ENCODE results near the gene ZNF518A. TPM values are rescaled to one million over a fixed set of nuclear protein-coding genes. Genes with fewer than 3 reads are reported as not detected.

The ZNF518A gene
- total and polyA plus RNA-seq, 9 of the 15 experiments (the other 6 are each of a cell fraction or from before 2014, with no cell fraction given): 6.3 to 30.0 (median 17.4) TPM

DNA sequence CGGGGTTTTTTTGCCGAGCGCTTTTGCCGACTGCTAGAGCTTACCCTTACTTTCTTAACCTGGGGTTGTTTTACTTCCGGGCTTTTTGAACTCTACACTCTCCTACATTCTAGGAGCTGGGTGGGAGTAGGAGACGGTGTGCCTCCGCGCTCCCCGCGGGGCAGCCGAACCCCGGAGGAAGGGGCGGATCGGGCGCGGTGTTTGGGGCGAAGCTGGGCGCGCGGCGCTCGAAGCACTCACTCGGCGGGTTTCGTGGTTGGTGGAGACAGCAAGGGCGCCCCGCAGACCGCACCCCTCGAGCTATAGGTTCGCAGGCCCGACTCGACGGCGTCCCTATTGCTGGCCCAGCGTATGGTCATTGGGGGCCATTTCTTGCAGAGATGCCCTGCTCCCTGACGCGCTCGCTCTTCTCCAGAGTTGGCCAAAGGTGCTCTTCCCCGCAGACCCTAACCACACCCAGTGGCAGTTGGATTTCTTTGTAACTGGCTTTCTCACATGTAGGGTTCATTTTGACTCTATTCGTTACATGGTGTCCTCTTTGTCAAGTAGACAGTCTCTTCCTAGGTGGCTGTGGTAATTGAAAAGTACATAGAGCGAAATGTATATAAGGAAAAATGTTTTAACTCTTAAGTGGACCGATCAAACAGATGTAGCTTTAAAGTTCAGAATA, 364 bp downstream of the ZNF518A start (continued):
- TF ChIP-seq, protein P1, sequence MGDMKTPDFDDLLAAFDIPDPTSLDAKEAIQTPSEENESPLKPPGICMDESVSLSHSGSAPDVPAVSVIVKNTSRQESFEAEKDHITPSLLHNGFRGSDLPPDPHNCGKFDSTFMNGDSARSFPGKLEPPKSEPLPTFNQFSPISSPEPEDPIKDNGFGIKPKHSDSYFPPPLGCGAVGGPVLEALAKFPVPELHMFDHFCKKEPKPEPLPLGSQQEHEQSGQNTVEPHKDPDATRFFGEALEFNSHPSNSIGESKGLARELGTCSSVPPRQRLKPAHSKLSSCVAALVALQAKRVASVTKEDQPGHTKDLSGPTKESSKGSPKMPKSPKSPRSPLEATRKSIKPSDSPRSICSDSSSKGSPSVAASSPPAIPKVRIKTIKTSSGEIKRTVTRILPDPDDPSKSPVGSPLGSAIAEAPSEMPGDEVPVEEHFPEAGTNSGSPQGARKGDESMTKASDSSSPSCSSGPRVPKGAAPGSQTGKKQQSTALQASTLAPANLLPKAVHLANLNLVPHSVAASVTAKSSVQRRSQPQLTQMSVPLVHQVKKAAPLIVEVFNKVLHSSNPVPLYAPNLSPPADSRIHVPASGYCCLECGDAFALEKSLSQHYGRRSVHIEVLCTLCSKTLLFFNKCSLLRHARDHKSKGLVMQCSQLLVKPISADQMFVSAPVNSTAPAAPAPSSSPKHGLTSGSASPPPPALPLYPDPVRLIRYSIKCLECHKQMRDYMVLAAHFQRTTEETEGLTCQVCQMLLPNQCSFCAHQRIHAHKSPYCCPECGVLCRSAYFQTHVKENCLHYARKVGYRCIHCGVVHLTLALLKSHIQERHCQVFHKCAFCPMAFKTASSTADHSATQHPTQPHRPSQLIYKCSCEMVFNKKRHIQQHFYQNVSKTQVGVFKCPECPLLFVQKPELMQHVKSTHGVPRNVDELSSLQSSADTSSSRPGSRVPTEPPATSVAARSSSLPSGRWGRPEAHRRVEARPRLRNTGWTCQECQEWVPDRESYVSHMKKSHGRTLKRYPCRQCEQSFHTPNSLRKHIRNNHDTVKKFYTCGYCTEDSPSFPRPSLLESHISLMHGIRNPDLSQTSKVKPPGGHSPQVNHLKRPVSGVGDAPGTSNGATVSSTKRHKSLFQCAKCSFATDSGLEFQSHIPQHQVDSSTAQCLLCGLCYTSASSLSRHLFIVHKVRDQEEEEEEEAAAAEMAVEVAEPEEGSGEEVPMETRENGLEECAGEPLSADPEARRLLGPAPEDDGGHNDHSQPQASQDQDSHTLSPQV (IDR thresholded peaks at IDR 0.05): no peak
- no peak for TF ChIP-seq MEIS2 (IDR thresholded peaks at IDR 0.05; ENCODE audit: partially characterized antibody)
- TF ChIP-seq HSF4 (CRISPR knock-in tag; IDR thresholded peaks at IDR 0.05; ENCODE audit: borderline replicate concordance): no peak
- no peak for TF ChIP-seq LARP7 (IDR thresholded peaks at IDR 0.05)
- peak in 1 of 2 experiments; percentile 46; a peak in 2 of 4 replicates for TF ChIP-seq MAZ (CRISPR knock-in tag; conservative IDR thresholded peaks at IDR 0.05 in 1 of 2, IDR thresholded peaks at IDR 0.05 in 1 of 2)
- TF ChIP-seq, protein P2, sequence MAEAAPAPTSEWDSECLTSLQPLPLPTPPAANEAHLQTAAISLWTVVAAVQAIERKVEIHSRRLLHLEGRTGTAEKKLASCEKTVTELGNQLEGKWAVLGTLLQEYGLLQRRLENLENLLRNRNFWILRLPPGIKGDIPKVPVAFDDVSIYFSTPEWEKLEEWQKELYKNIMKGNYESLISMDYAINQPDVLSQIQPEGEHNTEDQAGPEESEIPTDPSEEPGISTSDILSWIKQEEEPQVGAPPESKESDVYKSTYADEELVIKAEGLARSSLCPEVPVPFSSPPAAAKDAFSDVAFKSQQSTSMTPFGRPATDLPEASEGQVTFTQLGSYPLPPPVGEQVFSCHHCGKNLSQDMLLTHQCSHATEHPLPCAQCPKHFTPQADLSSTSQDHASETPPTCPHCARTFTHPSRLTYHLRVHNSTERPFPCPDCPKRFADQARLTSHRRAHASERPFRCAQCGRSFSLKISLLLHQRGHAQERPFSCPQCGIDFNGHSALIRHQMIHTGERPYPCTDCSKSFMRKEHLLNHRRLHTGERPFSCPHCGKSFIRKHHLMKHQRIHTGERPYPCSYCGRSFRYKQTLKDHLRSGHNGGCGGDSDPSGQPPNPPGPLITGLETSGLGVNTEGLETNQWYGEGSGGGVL (CRISPR knock-in tag; IDR thresholded peaks at IDR 0.05): no peak
- TF ChIP-seq IRF1 (CRISPR knock-in tag; IDR thresholded peaks at IDR 0.05; ENCODE audit: borderline replicate concordance): no peak
- TF ChIP-seq ZNF717 (CRISPR knock-in tag; IDR thresholded peaks at IDR 0.05): no peak
- no peak for TF ChIP-seq NCOR1 (IDR thresholded peaks at IDR 0.05)
- TF ChIP-seq ZNF79 (CRISPR knock-in tag; IDR thresholded peaks at IDR 0.05; ENCODE audit: low read depth): no peak
- TF ChIP-seq, protein P3, sequence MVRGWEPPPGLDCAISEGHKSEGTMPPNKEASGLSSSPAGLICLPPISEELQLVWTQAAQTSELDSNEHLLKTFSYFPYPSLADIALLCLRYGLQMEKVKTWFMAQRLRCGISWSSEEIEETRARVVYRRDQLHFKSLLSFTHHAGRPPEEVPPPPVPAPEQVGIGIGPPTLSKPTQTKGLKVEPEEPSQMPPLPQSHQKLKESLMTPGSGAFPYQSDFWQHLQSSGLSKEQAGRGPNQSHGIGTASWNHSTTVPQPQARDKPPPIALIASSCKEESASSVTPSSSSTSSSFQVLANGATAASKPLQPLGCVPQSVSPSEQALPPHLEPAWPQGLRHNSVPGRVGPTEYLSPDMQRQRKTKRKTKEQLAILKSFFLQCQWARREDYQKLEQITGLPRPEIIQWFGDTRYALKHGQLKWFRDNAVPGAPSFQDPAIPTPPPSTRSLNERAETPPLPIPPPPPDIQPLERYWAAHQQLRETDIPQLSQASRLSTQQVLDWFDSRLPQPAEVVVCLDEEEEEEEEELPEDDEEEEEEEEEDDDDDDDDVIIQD (CRISPR knock-in tag; IDR thresholded peaks at IDR 0.05): no peak
- no peak for TF ChIP-seq HEY1 (CRISPR knock-in tag; IDR thresholded peaks at IDR 0.05; ENCODE audit: borderline replicate concordance)
- TF ChIP-seq SAFB2 (IDR thresholded peaks at IDR 0.05; ENCODE audit: borderline replicate concordance, low read depth, low read length, severe bottlenecking): no peak
- no peak for TF ChIP-seq DACH1 (IDR thresholded peaks at IDR 0.05; ENCODE audit: partially characterized antibody)
